ENCODE measurements around the gene RCN1.

- TF ChIP-seq CTCF (IDR thresholded peaks at IDR 0.05 in 4 of 5, conservative IDR thresholded peaks at IDR 0.05 in 1 of 5), result no peak
- TF ChIP-seq POLR2A (IDR thresholded peaks at IDR 0.05), result no peak
Observed at GRCh38 chr11:32050264-32050663, 40.6 kb upstream of the RCN1 start.
